Right lobe of liver (tissue), 4 donors: ENCODE data around the gene FHIT.

Experiments
- POLR2A ChIP-seq: fragments of 450-650 bp; IDR thresholded peaks from one replicate; pipeline ENCODE4 v1.6.1; 2017; ENCODE audit warnings: antibody characterized with exemption, mild to moderate bottlenecking
- TF ChIP-seq, protein P1 (sequence below), 4 donors: fragments of 200-600 bp in 3 of 4; fragments of 450-650 bp in 1 of 4; IDR thresholded peaks; one replicate each; pipeline versions ENCODE4 v1.5.1 to v1.8.0; 2016 to 2022; ENCODE audit warnings: antibody characterized with exemption in 4 of 4, mild to moderate bottlenecking in 2 of 4
- donor health status: DM: no; HTN: no; CAD: no.
- donor health status: DM: no; HTN: no; CAD: no.
- donor health status: DM: no; HTN: yes; CAD: no.

- no peak for TF ChIP-seq POLR2A
- TF ChIP-seq, protein P1, sequence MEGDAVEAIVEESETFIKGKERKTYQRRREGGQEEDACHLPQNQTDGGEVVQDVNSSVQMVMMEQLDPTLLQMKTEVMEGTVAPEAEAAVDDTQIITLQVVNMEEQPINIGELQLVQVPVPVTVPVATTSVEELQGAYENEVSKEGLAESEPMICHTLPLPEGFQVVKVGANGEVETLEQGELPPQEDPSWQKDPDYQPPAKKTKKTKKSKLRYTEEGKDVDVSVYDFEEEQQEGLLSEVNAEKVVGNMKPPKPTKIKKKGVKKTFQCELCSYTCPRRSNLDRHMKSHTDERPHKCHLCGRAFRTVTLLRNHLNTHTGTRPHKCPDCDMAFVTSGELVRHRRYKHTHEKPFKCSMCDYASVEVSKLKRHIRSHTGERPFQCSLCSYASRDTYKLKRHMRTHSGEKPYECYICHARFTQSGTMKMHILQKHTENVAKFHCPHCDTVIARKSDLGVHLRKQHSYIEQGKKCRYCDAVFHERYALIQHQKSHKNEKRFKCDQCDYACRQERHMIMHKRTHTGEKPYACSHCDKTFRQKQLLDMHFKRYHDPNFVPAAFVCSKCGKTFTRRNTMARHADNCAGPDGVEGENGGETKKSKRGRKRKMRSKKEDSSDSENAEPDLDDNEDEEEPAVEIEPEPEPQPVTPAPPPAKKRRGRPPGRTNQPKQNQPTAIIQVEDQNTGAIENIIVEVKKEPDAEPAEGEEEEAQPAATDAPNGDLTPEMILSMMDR (IDR thresholded peaks at IDR 0.05), result no peak
These were observed 1304.9 kb downstream of the FHIT start for GRCh38 chr3:59946401-59946800.
